Measurements from ENCODE around the gene ARL10. TPM values are rescaled to one million over a fixed set of nuclear protein-coding genes. Genes with fewer than 3 reads are reported as not detected.

The ARL10 gene
- total RNA-seq, 1 experiment from 2014 or later: 0.05 TPM

DNA sequence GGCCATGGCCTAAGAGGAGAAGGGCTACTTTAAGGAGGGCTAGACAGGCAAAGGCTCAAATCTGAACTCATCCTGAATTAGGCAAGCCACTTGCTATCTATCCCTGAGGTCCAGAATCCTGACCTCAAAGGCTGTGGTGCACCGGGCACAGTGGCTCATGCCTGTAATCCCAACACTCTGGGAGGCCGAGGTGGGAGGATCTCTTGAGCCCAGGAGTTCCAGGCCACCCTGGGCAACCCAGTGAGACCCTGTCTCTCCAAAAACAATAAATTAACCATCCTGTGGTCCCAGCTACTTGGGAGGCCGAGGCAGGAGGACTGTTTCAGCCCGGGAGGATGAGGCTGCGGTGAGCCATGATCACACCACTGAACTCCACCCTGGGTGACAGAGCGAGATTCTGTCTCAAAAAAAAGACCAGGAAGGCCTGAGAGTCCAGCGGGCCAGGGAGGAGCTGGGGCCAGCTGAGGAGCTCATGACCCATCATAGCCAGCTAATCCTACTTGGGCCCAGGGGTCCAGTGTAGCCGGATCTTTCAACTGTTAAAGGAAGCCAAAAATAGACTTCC lies 19.2 kb downstream of the ARL10 start:
- RAD21 ChIA-PET (ENCODE audit: low non-redundant PET in 1 of 2, low total read pairs in 2 of 2, uncharacterized antibody in 2 of 2, unreplicated experiment in 2 of 2): no interaction called here
- Histone ChIP-seq H3K4me3 (replicated peaks in 1 of 2; ENCODE audit: low read depth in 1 of 2, low read length in 2 of 2) (no peak overlapping the region), H2AFZ (ENCODE audit: low read depth, low read length, poor library complexity, severe bottlenecking) (no peak overlapping the region), H4K20me1 (ENCODE audit: insufficient read depth) (peaks cover 13% of the 10 kb centered on the region; the same call in 1 of the 2 replicates), H3K27me3 (ENCODE audit: insufficient read depth, low read length) (no peaks in the 10 kb centered on the region), H3K9ac (ENCODE audit: low read length) (no peak overlapping the region), H3K4me2 (ENCODE audit: low read length) (no peak overlapping the region), H3K4me1 (ENCODE audit: control insufficient read depth in 1 of 2, insufficient read depth in 2 of 2, low read length in 2 of 2) (peaks cover 9 to 13% of the 10 kb centered on the region in 2 experiments; a peak in 3 of 4 replicates), H3K27ac (ENCODE audit: low read depth, low read length) (no peak overlapping the region), H3K9me2 (ENCODE audit: insufficient read depth) (no peaks in the 10 kb centered on the region), H3K79me2 (ENCODE audit: insufficient read depth, low read length) (peaks cover 47% of the 10 kb centered on the region), H3K36me3 (ENCODE audit: control insufficient read depth in 1 of 2, insufficient read depth in 2 of 2, low read length in 2 of 2) (peaks cover 31 to 66% of the 10 kb centered on the region in 2 experiments; a peak in 3 of 4 replicates), H3K9me3 (ENCODE audit: control insufficient read depth in 1 of 2, insufficient read depth in 1 of 2, low read depth in 1 of 2, low read length in 2 of 2) (no peaks in the 10 kb centered on the region)
- DNase-seq (ENCODE audit: low read depth, low spot score) (no peak), ATAC-seq (no peak)
- intact Hi-C loops (cut with micrococcal nuclease): no loop called here
- TF ChIP-seq RAD21 (IDR thresholded peaks at IDR 0.05; ENCODE audit: low read depth): no peak
- TF ChIP-seq EGR1 (IDR thresholded peaks at IDR 0.05; ENCODE audit: low read depth): no peak
- no peak for TF ChIP-seq ZFX (IDR thresholded peaks at IDR 0.05)
- CTCF ChIA-PET: no interaction called here
- POLR2A ChIA-PET: no interaction called here
- BruUV-seq (replicated peaks): no TSS peak

DNA sequence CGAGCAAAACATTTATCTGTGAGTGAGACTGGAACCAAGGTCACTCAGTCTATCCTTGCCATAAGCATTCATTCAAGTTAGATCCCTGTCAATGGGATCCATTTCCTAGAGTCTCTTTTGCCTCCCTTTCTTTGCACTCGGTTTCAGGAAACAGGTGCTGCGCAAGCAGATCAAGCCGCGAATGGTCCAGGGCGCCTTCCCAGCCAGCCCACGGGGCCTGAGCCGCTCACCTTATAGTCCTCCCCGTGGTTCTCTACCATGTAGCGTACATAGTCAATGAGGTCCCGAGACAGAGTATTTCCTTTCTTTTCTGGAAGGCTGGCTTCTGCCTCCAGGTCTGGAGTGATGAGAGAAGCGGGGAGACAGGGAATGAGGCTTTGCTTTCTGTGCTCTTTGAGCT lies 19.7 kb downstream of the ARL10 start:
- no TSS peak for BruUV-seq (replicated peaks)
- Histone ChIP-seq H3K4me2 (ENCODE audit: low read length) (no peak overlapping the region), H3K36me3 (ENCODE audit: control insufficient read depth in 1 of 2, insufficient read depth in 2 of 2, low read length in 2 of 2) (peaks cover 29 to 65% of the 10 kb centered on the region in 2 experiments; a peak in 3 of 4 replicates), H3K4me3 (replicated peaks in 1 of 2; ENCODE audit: low read depth in 1 of 2, low read length in 2 of 2) (no peak overlapping the region), H3K9me2 (ENCODE audit: insufficient read depth) (no peaks in the 10 kb centered on the region), H3K9me3 (ENCODE audit: control insufficient read depth in 1 of 2, insufficient read depth in 1 of 2, low read depth in 1 of 2, low read length in 2 of 2) (no peaks in the 10 kb centered on the region), H3K27ac (ENCODE audit: low read depth, low read length) (no peak overlapping the region), H4K20me1 (ENCODE audit: insufficient read depth) (peaks cover 13% of the 10 kb centered on the region; the same call in 1 of the 2 replicates), H3K27me3 (ENCODE audit: insufficient read depth, low read length) (no peaks in the 10 kb centered on the region), H3K9ac (ENCODE audit: low read length) (no peak overlapping the region), H3K4me1 (ENCODE audit: control insufficient read depth in 1 of 2, insufficient read depth in 2 of 2, low read length in 2 of 2) (peaks cover 9 to 18% of the 10 kb centered on the region in 2 experiments; a peak in 3 of 4 replicates), H3K79me2 (ENCODE audit: insufficient read depth, low read length) (peaks cover 52% of the 10 kb centered on the region), H2AFZ (ENCODE audit: low read depth, low read length, poor library complexity, severe bottlenecking) (no peak overlapping the region)
- no peak for ATAC-seq
- TF ChIP-seq ZFX (IDR thresholded peaks at IDR 0.05): no peak
- TF ChIP-seq, protein P1, sequence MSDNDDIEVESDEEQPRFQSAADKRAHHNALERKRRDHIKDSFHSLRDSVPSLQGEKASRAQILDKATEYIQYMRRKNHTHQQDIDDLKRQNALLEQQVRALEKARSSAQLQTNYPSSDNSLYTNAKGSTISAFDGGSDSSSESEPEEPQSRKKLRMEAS (IDR thresholded peaks at IDR 0.05): no peak
- TF ChIP-seq POLR2AphosphoS5 (IDR thresholded peaks at IDR 0.05; ENCODE audit: low read depth, low read length): no peak
- TF ChIP-seq EGR1 (IDR thresholded peaks at IDR 0.05; ENCODE audit: low read depth): no peak
- TF ChIP-seq, protein P2, sequence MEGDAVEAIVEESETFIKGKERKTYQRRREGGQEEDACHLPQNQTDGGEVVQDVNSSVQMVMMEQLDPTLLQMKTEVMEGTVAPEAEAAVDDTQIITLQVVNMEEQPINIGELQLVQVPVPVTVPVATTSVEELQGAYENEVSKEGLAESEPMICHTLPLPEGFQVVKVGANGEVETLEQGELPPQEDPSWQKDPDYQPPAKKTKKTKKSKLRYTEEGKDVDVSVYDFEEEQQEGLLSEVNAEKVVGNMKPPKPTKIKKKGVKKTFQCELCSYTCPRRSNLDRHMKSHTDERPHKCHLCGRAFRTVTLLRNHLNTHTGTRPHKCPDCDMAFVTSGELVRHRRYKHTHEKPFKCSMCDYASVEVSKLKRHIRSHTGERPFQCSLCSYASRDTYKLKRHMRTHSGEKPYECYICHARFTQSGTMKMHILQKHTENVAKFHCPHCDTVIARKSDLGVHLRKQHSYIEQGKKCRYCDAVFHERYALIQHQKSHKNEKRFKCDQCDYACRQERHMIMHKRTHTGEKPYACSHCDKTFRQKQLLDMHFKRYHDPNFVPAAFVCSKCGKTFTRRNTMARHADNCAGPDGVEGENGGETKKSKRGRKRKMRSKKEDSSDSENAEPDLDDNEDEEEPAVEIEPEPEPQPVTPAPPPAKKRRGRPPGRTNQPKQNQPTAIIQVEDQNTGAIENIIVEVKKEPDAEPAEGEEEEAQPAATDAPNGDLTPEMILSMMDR (IDR thresholded peaks at IDR 0.05 in 2 of 3, conservative IDR thresholded peaks at IDR 0.05 in 1 of 3; ENCODE audit: borderline replicate concordance in 1 of 3, insufficient read depth in 1 of 3, low read depth in 2 of 3, low read length in 2 of 3): no peak
- no peak for TF ChIP-seq EZH2 (IDR thresholded peaks at IDR 0.05)
- TF ChIP-seq EZH2phosphoT487 (IDR thresholded peaks at IDR 0.05; ENCODE audit: borderline replicate concordance): no peak
- TF ChIP-seq SP1 (IDR thresholded peaks at IDR 0.05; ENCODE audit: low read depth): no peak
- TF ChIP-seq POLR2A (IDR thresholded peaks at IDR 0.05; ENCODE audit: borderline replicate concordance, extremely low read depth, insufficient read depth, insufficient read length): no peak
- no peak for TF ChIP-seq CEBPB (IDR thresholded peaks at IDR 0.05; ENCODE audit: low read depth)
- ChIA-PET RAD21 (ENCODE audit: low non-redundant PET in 1 of 2, low total read pairs in 2 of 2, uncharacterized antibody in 2 of 2, unreplicated experiment in 2 of 2) (no interaction called here), CTCF (no interaction called here), POLR2A (no interaction called here)
- intact Hi-C loops (cut with micrococcal nuclease): no loop called here
- no peak for DNase-seq (ENCODE audit: low read depth, low spot score)
